Muscle layer of colon (tissue), 2 donors: ENCODE measurements around the gene LRRC25.

Experiments used
- H3K27ac ChIP-seq: one replicate; pipeline ENCODE4 v1.7.0; 2013; ENCODE audit warnings: low read depth, mild to moderate bottlenecking, low read length, moderate library complexity
- H3K27me3 ChIP-seq, 2 donors: one replicate each; pipeline ENCODE4 v1.7.0; 2013; ENCODE audit warnings: low read length in 2 of 2, mild to moderate bottlenecking in 2 of 2; ENCODE audit not compliant: insufficient read depth in 2 of 2, control insufficient read depth in 1 of 2
- H3K36me3 ChIP-seq: one replicate; pipeline ENCODE4 v1.7.0; 2013; ENCODE audit warnings: mild to moderate bottlenecking, low read length; ENCODE audit not compliant: insufficient read depth
- H3K4me1 ChIP-seq: one replicate; pipeline ENCODE4 v1.7.0; 2013; ENCODE audit warnings: mild to moderate bottlenecking, low read length; ENCODE audit not compliant: insufficient read depth
- H3K4me3 ChIP-seq, 2 donors: one replicate each; pipeline ENCODE4 v1.7.0; 2013; ENCODE audit warnings: low read length in 2 of 2, low read depth in 1 of 2, mild to moderate bottlenecking in 1 of 2, moderate library complexity in 1 of 2
- H3K9ac ChIP-seq: one replicate; pipeline ENCODE4 v1.7.0; 2013; ENCODE audit warnings: low read length
- H3K9me3 ChIP-seq: one replicate; pipeline ENCODE4 v1.7.0; 2013; ENCODE audit warnings: mild to moderate bottlenecking, low read length
- donor health status: abdominal sarcoma.
- donor health status: Adenocarcinoma of cecum.

LRRC25 gene

DNA sequence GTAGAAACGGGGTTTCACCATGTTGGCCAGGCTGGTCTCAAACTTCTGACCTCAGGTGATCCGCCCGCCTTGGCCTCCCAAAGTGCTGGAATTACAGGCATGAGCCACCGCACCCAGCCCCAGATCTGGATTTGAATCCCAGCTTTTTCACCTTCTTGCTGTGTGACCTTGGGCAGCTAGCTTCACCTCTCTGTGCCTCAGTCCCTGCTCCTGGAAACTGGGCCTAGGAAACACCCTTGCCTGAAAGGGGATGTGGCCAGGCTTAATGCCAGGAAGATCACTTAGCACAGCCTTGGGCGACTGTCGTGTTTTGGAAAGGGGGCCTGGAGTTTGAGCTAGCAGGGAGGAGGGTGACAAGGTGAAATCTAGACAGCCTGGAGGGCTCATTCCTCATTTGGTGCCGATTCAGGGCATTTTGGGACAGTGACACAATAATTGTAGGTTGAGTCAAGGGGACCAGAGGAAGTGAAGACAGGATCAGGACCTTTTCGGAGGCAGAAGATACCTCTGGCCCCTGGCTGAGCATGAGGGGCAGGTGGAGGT is 55.3 kb downstream of the LRRC25 start:
- Histone ChIP-seq H3K27me3 (no peaks in the 10 kb centered on the region), H3K4me3 (no peak overlapping the region), H3K4me1 (peaks cover 13% of the 10 kb centered on the region), H3K36me3 (no peaks in the 10 kb centered on the region), H3K9me3 (no peaks in the 10 kb centered on the region), H3K27ac (no peak overlapping the region), H3K9ac (no peak overlapping the region)
